Measurements from ENCODE around the gene FOXF2.

DNA sequence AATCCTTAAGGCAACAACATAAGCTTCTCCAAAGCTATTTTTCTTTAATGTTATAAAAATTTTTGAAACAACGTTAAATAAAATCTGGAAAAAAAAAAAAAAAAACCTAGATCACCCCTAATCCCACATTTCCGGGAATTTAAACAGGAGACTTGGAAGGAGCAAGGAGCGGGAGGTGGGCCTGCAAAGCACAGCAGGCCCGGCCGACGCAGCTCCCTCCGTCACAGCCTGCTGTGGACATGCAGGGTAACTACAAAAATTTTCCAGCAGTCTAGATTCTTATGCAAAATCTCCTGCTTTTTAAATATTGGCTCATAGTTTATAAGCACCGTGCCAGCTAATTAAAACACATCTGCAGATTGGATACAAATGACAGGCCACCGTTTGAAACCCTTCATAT is 23.5 kb downstream of the FOXF2 start:
- TF ChIP-seq, protein P1, sequence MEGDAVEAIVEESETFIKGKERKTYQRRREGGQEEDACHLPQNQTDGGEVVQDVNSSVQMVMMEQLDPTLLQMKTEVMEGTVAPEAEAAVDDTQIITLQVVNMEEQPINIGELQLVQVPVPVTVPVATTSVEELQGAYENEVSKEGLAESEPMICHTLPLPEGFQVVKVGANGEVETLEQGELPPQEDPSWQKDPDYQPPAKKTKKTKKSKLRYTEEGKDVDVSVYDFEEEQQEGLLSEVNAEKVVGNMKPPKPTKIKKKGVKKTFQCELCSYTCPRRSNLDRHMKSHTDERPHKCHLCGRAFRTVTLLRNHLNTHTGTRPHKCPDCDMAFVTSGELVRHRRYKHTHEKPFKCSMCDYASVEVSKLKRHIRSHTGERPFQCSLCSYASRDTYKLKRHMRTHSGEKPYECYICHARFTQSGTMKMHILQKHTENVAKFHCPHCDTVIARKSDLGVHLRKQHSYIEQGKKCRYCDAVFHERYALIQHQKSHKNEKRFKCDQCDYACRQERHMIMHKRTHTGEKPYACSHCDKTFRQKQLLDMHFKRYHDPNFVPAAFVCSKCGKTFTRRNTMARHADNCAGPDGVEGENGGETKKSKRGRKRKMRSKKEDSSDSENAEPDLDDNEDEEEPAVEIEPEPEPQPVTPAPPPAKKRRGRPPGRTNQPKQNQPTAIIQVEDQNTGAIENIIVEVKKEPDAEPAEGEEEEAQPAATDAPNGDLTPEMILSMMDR (IDR thresholded peaks at IDR 0.05): no peak
- TF ChIP-seq POLR2A (IDR thresholded peaks at IDR 0.05): no peak
